GM12891 (cell line): Measurements from ENCODE around the gene TK1.

ENCODE experiments used
- PAX5 ChIP-seq: IDR thresholded peaks from 2 replicates; pipeline ENCODE4 v1.6.1; 2011; ENCODE audit warnings: low read length, moderate library complexity, mild to moderate bottlenecking; ENCODE audit not compliant: insufficient read depth, severe bottlenecking
- POLR2A ChIP-seq: IDR thresholded peaks from 2 replicates; pipeline ENCODE4 v1.6.1; 2011; ENCODE audit warnings: low read depth, low read length, control low read depth
- POLR2AphosphoS5 ChIP-seq: IDR thresholded peaks from 2 replicates; pipeline ENCODE4 v1.6.1; 2011; ENCODE audit warnings: low read depth, low read length, control low read depth
- SPI1 ChIP-seq: IDR thresholded peaks from 2 replicates; pipeline ENCODE4 v1.6.1; 2011; ENCODE audit warnings: low read depth, low read length, control low read depth
- TAF1 ChIP-seq: IDR thresholded peaks from 2 replicates; pipeline ENCODE4 v1.6.1; 2011; ENCODE audit warnings: low read depth, low read length, control low read depth

- no peak; the same call in 1 of the 2 replicates for TF ChIP-seq TAF1
- no peak for TF ChIP-seq POLR2AphosphoS5
- peak; percentile 50 for TF ChIP-seq POLR2A
- peak; percentile 63 for TF ChIP-seq SPI1
- no peak for TF ChIP-seq PAX5
These were observed 39.4 kb downstream of the TK1 start for GRCh38 chr17:78147315-78147998.
